GM13976 (cell line): ENCODE measurements around the gene CTDSP2.
A peak's percentile ranks its signal among the peaks of the same experiment; 100 is the strongest.

Source experiments
- DNase-seq: peaks from one replicate; pipeline ENCODE4 v3.0.0; 2012; ENCODE audit warnings: low spot score
- CTCF ChIP-seq: IDR thresholded peaks from 2 replicates; pipeline ENCODE4 v1.5.1; 2012; ENCODE audit warnings: borderline replicate concordance, mild to moderate bottlenecking; ENCODE audit not compliant: insufficient read depth; ENCODE audit errors: extremely low read depth, missing control alignments, control extremely low read depth
- in situ Hi-C: fragments of 300-500 bp; cut with MboI; formaldehyde crosslinking; loops from one replicate; pipeline ENCODE4 v1.12.0; 2022; ENCODE audit warnings: low sequenced_read_pairs, mixed read lengths, inconsistent platforms; ENCODE audit not compliant: unreplicated experiment

CTDSP2 gene

GRCh38 chr12:57868851-57869268 lies 22.3 kb upstream of the CTDSP2 start:
- in situ Hi-C loops: no loop called here
- no peak for TF ChIP-seq CTCF
- no peak for DNase-seq

GRCh38 chr12:57868221-57868620 lies 21.7 kb upstream of the CTDSP2 start:
- no peak for DNase-seq
- no peak for TF ChIP-seq CTCF
- in situ Hi-C loops: no loop called here

- in situ Hi-C loops: no loop called here
- no peak for TF ChIP-seq CTCF
- no peak for DNase-seq
These were observed 19.9 kb upstream of the CTDSP2 start for GRCh38 chr12:57866308-57867019.

GRCh38 chr12:57865084-57865751 lies 18.7 kb upstream of the CTDSP2 start:
- peak; percentile 82 for DNase-seq
- in situ Hi-C loops: no loop called here
- TF ChIP-seq CTCF: no peak

- DNase-seq: no peak
- no peak for TF ChIP-seq CTCF
- in situ Hi-C loops: no loop called here
These were observed 18.0 kb upstream of the CTDSP2 start for GRCh38 chr12:57864442-57865083.

- in situ Hi-C loops: no loop called here
- TF ChIP-seq CTCF: no peak
- no peak for DNase-seq
These were observed 17.1 kb upstream of the CTDSP2 start for GRCh38 chr12:57863676-57864075.
